HepG2 (cell line): Measurements from ENCODE around the gene CDC25C. TPM values are rescaled to one million over a fixed set of nuclear protein-coding genes. Genes with fewer than 3 reads are reported as not detected.

Experiments used
- ATAC-seq: fragments of 200-7000 bp; cut with Tn5 transposase; 3 replicates; pipeline ENCODE4 v1.9.1; 2020; ENCODE audit warnings: mild to moderate bottlenecking, moderate library complexity
- BruUV-seq: library from RNA; stranded (reverse); fragments of 400-500 nt; replicated peaks from 2 replicates; lab custom pipeline; 2021; lab: Mats Ljungman, UMichigan
- CTCF ChIA-PET: fragments of 300-600 bp; formaldehyde crosslinking; extraction: SDS; loops from one replicate; lab custom pipeline; 2021; ENCODE audit warnings: low total read pairs, inconsistent platforms, low intra/inter-chr PET ratio; lab: Yijun Ruan, JAX
- POLR2A ChIA-PET: fragments of 350-600 bp; sonication (Branson Sonifier 250); formaldehyde crosslinking; loops from one replicate; lab custom pipeline; 2020; ENCODE audit warnings: antibody characterized with exemption, inconsistent platforms; lab: Yijun Ruan, JAX
- DNase-seq: peaks from one replicate; pipeline ENCODE4 v3.0.0-alpha.2; 2015; ENCODE audit warnings: low spot score
- FAIRE-seq: peaks from 3 replicates; lab custom pipeline; 2011; peaks lifted over from hg19 to GRCh38; lab: Jason Lieb, UNC
- H2AFZ ChIP-seq: one replicate; pipeline ENCODE4 v1.6.1; 2011; ENCODE audit warnings: low read length, inconsistent platforms
- H3K27ac ChIP-seq: fragments of 300-600 bp; 3 replicates; pipeline ENCODE4 v1.8.0; 2011; ENCODE audit warnings: mixed run types, mild to moderate bottlenecking, mixed read lengths, low read length, inconsistent platforms; ENCODE audit not compliant: insufficient read depth; ENCODE audit errors: extremely low read length
- H3K27me3 ChIP-seq, 2 experiments: fragments of 200-600 bp in 1 of 2; 2 replicates in 1 of 2; 3 replicates in 1 of 2; pipeline versions ENCODE4 v1.6.0 to v1.8.0; 2011; ENCODE audit warnings: low read length in 2 of 2, mild to moderate bottlenecking in 2 of 2, moderate library complexity in 2 of 2, inconsistent platforms in 1 of 2; ENCODE audit not compliant: insufficient read depth in 2 of 2, control insufficient read depth in 1 of 2
- H3K36me3 ChIP-seq, 2 experiments: fragments of 200-600 bp in 1 of 2; replicated peaks in 1 of 2; 2 replicates in 1 of 2; 3 replicates in 1 of 2; pipeline versions ENCODE4 v1.5.1 to v1.8.0; 2011; ENCODE audit warnings: low read length in 2 of 2, inconsistent platforms in 1 of 2; ENCODE audit not compliant: insufficient read depth in 2 of 2, control insufficient read depth in 1 of 2
- H3K4me1 ChIP-seq: 2 replicates; pipeline ENCODE4 v1.5.1; 2012; ENCODE audit warnings: low read length, inconsistent platforms; ENCODE audit not compliant: insufficient read depth
- H3K4me2 ChIP-seq: 2 replicates; pipeline ENCODE4 v1.6.0; 2011; ENCODE audit warnings: low read depth, low read length, inconsistent platforms
- H3K4me3 ChIP-seq, 3 experiments: fragments of 200-600 bp in 1 of 3; sonication (generic), shearing (Covaris generic) in 1 of 3; replicated peaks in 1 of 3; 2 replicates each; pipeline ENCODE4 v1.5.1; 2011 to 2016; ENCODE audit warnings: low read length in 3 of 3, inconsistent platforms in 2 of 3, low read depth in 2 of 3, mild to moderate bottlenecking in 2 of 3, control low read depth in 1 of 3, mixed read lengths in 1 of 3; ENCODE audit not compliant: insufficient read depth in 1 of 3
- H3K79me2 ChIP-seq: one replicate; pipeline ENCODE4 v1.6.1; 2011; ENCODE audit warnings: low read length, inconsistent platforms; ENCODE audit not compliant: insufficient read depth
- H3K9ac ChIP-seq: 2 replicates; pipeline ENCODE4 v1.6.0; 2011; ENCODE audit warnings: mild to moderate bottlenecking, low read depth, low read length, inconsistent platforms; ENCODE audit not compliant: insufficient read depth
- H3K9me3 ChIP-seq: 2 replicates; pipeline ENCODE4 v1.5.1; 2012; ENCODE audit warnings: mild to moderate bottlenecking, low read length
- H4K20me1 ChIP-seq: 2 replicates; pipeline ENCODE4 v1.6.0; 2011; ENCODE audit warnings: inconsistent platforms, mild to moderate bottlenecking, low read length, moderate library complexity; ENCODE audit not compliant: insufficient read depth
- BRCA1 ChIP-seq: sonication (generic); formaldehyde crosslinking; IDR thresholded peaks from 2 replicates; pipeline ENCODE4 v1.4.0; 2020; ENCODE audit warnings: missing genetic modification reagents
- ERF ChIP-seq: IDR thresholded peaks from 2 replicates; pipeline ENCODE4 v1.6.1; 2018; ENCODE audit warnings: missing biosample characterization, missing genetic modification reagents
- GATAD2A ChIP-seq: IDR thresholded peaks from 2 replicates; pipeline ENCODE4 v1.6.1; 2016
- HNF4A ChIP-seq: sonication (generic); formaldehyde crosslinking; IDR thresholded peaks from 2 replicates; pipeline ENCODE4 v1.4.0; 2020; ENCODE audit warnings: missing genetic modification reagents
- NCOA5 ChIP-seq: sonication (generic); formaldehyde crosslinking; IDR thresholded peaks from 2 replicates; pipeline ENCODE4 v1.4.0; 2020; ENCODE audit warnings: missing genetic modification reagents
- TFE3 ChIP-seq: IDR thresholded peaks from 2 replicates; pipeline ENCODE4 v1.6.1; 2016
- YEATS4 ChIP-seq: sonication (generic); formaldehyde crosslinking; IDR thresholded peaks from 2 replicates; pipeline ENCODE4 v1.4.0; 2020; ENCODE audit warnings: missing genetic modification reagents, borderline replicate concordance
- ZNF121 ChIP-seq: sonication (generic); formaldehyde crosslinking; IDR thresholded peaks from 2 replicates; pipeline ENCODE4 v1.5.0; 2020; ENCODE audit warnings: mild to moderate bottlenecking, missing genetic modification reagents
- ZNF251 ChIP-seq: sonication (generic); formaldehyde crosslinking; IDR thresholded peaks from 2 replicates; pipeline ENCODE4 v1.9.0; 2021; ENCODE audit warnings: mild to moderate bottlenecking, missing genetic modification reagents
- ZNF660 ChIP-seq: sonication (generic); formaldehyde crosslinking; IDR thresholded peaks from 2 replicates; pipeline ENCODE4 v1.5.1; 2020; ENCODE audit warnings: mild to moderate bottlenecking, low read depth, missing genetic modification reagents, borderline replicate concordance
- ZNF687 ChIP-seq: sonication (generic); formaldehyde crosslinking; IDR thresholded peaks from 2 replicates; pipeline ENCODE4 v1.5.1; 2020; ENCODE audit warnings: mild to moderate bottlenecking, missing genetic modification reagents, moderate library complexity
- WGBS: methylation state at CpG from one replicate; pipeline ENCODE4 v1.1.6; 2017; ENCODE audit warnings: low lambda C conversion rate; 5-methylcytosine and 5-hydroxymethylcytosine counted together
- in situ Hi-C: cut with HindIII; loops from 2 replicates; pipeline ENCODE4 v1.10.0; 2017; ENCODE audit warnings: low pct_unique_long_range_greater_than_20kb; ENCODE audit not compliant: extremely low pct_ligation_motif_present
- intact Hi-C: fragments of 100-400 bp; cut with micrococcal nuclease; formaldehyde crosslinking; loops from one replicate; pipeline ENCODE4 v1.10.0; 2022; ENCODE audit not compliant: unreplicated experiment
- polyA plus RNA-seq, 8 experiments: library from polyadenylated mRNA; depleted of rRNA in 3 of 8; stranded (reverse) in 7 of 8; unstranded in 1 of 8; fragments of >200 nt; fragmentation: Illumina TruSeq in 4 of 8; extraction: Trizol in 4 of 8; gene quantifications; 2 replicates each; pipeline versions ENCODE4 v1.2.1 to v1.2.3, GENCODE V29; 2011 to 2016; ENCODE audit warnings: low read depth in 4 of 8, missing spikeins in 1 of 8, mixed read lengths in 1 of 8; ENCODE audit not compliant: insufficient read depth in 1 of 8
- total RNA-seq, 5 experiments: library from RNA; depleted of rRNA; stranded (reverse); fragments of >200 nt; fragmentation: Illumina TruSeq; extraction: Trizol; gene quantifications; 2 replicates each; pipeline ENCODE4 v1.2.3, GENCODE V29; 2016; ENCODE audit warnings: low read depth in 1 of 5
- TF ChIP-seq, protein P1 (sequence below): sonication (generic); formaldehyde crosslinking; IDR thresholded peaks from 2 replicates; pipeline ENCODE4 v1.4.0; 2020; ENCODE audit warnings: missing genetic modification reagents
- TF ChIP-seq, protein P2 (sequence below): sonication (generic); formaldehyde crosslinking; IDR thresholded peaks from 2 replicates; pipeline ENCODE4 v1.4.0; 2020; ENCODE audit warnings: missing genetic modification reagents, mild to moderate bottlenecking, borderline replicate concordance

The CDC25C gene
- total and polyA plus RNA-seq, 2 of the 13 experiments (the other 11 are each of a cell fraction or from before 2014, with no cell fraction given), result 17.7 to 27.6 TPM

GRCh38 chr5:138338411-138339090 lies 6.9 kb upstream of the CDC25C start:
- Histone ChIP-seq H3K4me3 (peak overlapping the region; percentile 73 to 80 (median 78)), H3K9me3 (no peaks in the 10 kb centered on the region), H3K79me2 (peaks cover 34% of the 10 kb centered on the region), H3K27ac (peak overlapping the region; percentile 99), H2AFZ (no peak overlapping the region), H4K20me1 (peaks cover 4% of the 10 kb centered on the region; the same call in 1 of the 2 replicates), H3K36me3 (peaks cover 0 to 9% of the 10 kb centered on the region in 2 experiments; a peak in 3 of 5 replicates), H3K9ac (peak overlapping the region; percentile 99), H3K4me1 (peaks cover 46% of the 10 kb centered on the region), H3K27me3 (no peaks in the 10 kb centered on the region; a peak in 1 of 5 replicates), H3K4me2 (peak overlapping the region; percentile 97)
- BruUV-seq, result no TSS peak
- DNase-seq, result no peak
- ChIA-PET CTCF (interaction anchor here (2.6 kb wide), 1 partner anchor 14 kb away, joined by 14 read pairs; the partner anchor contains the start of gene KDM3B), POLR2A (interaction anchor here (0.6 to 6.4 kb wide), 12 partner anchors 9 to 587 kb away, joined by 3 to 111 read pairs (median 4); partner anchors contain the start of genes BRD8, CDC23, ETF1 and HSPA9)
- peak; percentile 31 for ATAC-seq
- intact Hi-C loops (loop anchor here (2.0 to 10.0 kb wide), 2 partner anchors 14 to 206 kb away; partner anchors contain the start of genes ETF1 and KDM3B), in situ Hi-C loops (no loop called here)
- 8% methylated on average over 1 of the region's 22 CpGs for WGBS
- FAIRE-seq, result no peak
- TF ChIP-seq ZNF687 (CRISPR knock-in tag) (peak; percentile 25; the same call in 1 of the 2 replicates), TFE3 (CRISPR knock-in tag) (peak; percentile 78; the same call in 1 of the 2 replicates), ERF (CRISPR knock-in tag) (no peak; the same call in 1 of the 2 replicates), ZNF121 (0 out of 2 replicates have a peak, but pooled peaks have one; percentile 32), GATAD2A (no peak), NCOA5 (no peak), YEATS4 (no peak), BRCA1 (CRISPR knock-in tag) (no peak), ZNF251 (CRISPR knock-in tag) (no peak), ZNF660 (CRISPR knock-in tag) (no peak), HNF4A (CRISPR knock-in tag) (0 out of 2 replicates have a peak, but pooled peaks have one; percentile 25)
- TF ChIP-seq, protein P1, sequence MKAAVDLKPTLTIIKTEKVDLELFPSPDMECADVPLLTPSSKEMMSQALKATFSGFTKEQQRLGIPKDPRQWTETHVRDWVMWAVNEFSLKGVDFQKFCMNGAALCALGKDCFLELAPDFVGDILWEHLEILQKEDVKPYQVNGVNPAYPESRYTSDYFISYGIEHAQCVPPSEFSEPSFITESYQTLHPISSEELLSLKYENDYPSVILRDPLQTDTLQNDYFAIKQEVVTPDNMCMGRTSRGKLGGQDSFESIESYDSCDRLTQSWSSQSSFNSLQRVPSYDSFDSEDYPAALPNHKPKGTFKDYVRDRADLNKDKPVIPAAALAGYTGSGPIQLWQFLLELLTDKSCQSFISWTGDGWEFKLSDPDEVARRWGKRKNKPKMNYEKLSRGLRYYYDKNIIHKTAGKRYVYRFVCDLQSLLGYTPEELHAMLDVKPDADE (CRISPR knock-in tag), result no peak
- TF ChIP-seq, protein P2, sequence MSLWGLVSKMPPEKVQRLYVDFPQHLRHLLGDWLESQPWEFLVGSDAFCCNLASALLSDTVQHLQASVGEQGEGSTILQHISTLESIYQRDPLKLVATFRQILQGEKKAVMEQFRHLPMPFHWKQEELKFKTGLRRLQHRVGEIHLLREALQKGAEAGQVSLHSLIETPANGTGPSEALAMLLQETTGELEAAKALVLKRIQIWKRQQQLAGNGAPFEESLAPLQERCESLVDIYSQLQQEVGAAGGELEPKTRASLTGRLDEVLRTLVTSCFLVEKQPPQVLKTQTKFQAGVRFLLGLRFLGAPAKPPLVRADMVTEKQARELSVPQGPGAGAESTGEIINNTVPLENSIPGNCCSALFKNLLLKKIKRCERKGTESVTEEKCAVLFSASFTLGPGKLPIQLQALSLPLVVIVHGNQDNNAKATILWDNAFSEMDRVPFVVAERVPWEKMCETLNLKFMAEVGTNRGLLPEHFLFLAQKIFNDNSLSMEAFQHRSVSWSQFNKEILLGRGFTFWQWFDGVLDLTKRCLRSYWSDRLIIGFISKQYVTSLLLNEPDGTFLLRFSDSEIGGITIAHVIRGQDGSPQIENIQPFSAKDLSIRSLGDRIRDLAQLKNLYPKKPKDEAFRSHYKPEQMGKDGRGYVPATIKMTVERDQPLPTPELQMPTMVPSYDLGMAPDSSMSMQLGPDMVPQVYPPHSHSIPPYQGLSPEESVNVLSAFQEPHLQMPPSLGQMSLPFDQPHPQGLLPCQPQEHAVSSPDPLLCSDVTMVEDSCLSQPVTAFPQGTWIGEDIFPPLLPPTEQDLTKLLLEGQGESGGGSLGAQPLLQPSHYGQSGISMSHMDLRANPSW (CRISPR knock-in tag), result no peak
